ENCODE results near the gene MS4A12.

MS4A12 gene

GRCh38 chr11:60544077-60544476 lies 51.5 kb downstream of the MS4A12 start:
- TF ChIP-seq CTCF (IDR thresholded peaks at IDR 0.05; ENCODE audit: borderline replicate concordance, insufficient read depth, low read depth, low read length) = no peak
- H3K4me3 ChIP-seq (ENCODE audit: low read depth, low read length) = no peak overlapping the region

Data from GM12875 (cell line).